Measurements from ENCODE around the gene MMS22L. TPM values are rescaled to one million over a fixed set of nuclear protein-coding genes. Genes with fewer than 3 reads are reported as not detected.

MMS22L gene
- total RNA-seq, 1 donor from 2014 or later = 37.5 TPM

GRCh38 chr6:97306544-97307320, 23.7 kb upstream of the MMS22L start:
- Mint-ChIP-seq H3K27me3 (ENCODE audit: low read depth) (no peaks in the 10 kb centered on the region), H3K4me1 (peaks cover 32% of the 10 kb centered on the region), H3K9me3 (no peaks in the 10 kb centered on the region), H3K36me3 (ENCODE audit: low read depth) (no peaks in the 10 kb centered on the region), H3K27ac (ENCODE audit: unreplicated experiment) (no peak overlapping the region), H3K4me3 (no peak overlapping the region)
- no peak for TF ChIP-seq CTCF (conservative IDR thresholded peaks at IDR 0.05)
- no peak for DNase-seq (ENCODE audit: low read depth, low spot score)

GRCh38 chr6:97305414-97306066, 22.5 kb upstream of the MMS22L start:
- H3K36me3 Mint-ChIP-seq (ENCODE audit: low read depth) = no peaks in the 10 kb centered on the region
- H3K4me1 Mint-ChIP-seq = peaks cover 29% of the 10 kb centered on the region
- no peak overlapping the region for H3K4me3 Mint-ChIP-seq
- no peak for DNase-seq (ENCODE audit: low read depth, low spot score)
- TF ChIP-seq CTCF (conservative IDR thresholded peaks at IDR 0.05) = no peak
- H3K27ac Mint-ChIP-seq (ENCODE audit: unreplicated experiment) = peak overlapping the region; percentile 19
- H3K27me3 Mint-ChIP-seq (ENCODE audit: low read depth) = no peaks in the 10 kb centered on the region
- H3K9me3 Mint-ChIP-seq = no peaks in the 10 kb centered on the region

GRCh38 chr6:97304701-97305100, 21.7 kb upstream of the MMS22L start:
- TF ChIP-seq CTCF (conservative IDR thresholded peaks at IDR 0.05) = no peak
- no peak for DNase-seq (ENCODE audit: low read depth, low spot score)
- Mint-ChIP-seq H3K9me3 (no peaks in the 10 kb centered on the region), H3K36me3 (ENCODE audit: low read depth) (no peaks in the 10 kb centered on the region), H3K27me3 (ENCODE audit: low read depth) (no peaks in the 10 kb centered on the region), H3K27ac (ENCODE audit: unreplicated experiment) (no peak overlapping the region), H3K4me1 (peaks cover 27% of the 10 kb centered on the region), H3K4me3 (no peak overlapping the region)

- no peak for TF ChIP-seq CTCF (conservative IDR thresholded peaks at IDR 0.05)
- Mint-ChIP-seq H3K36me3 (ENCODE audit: low read depth) (no peaks in the 10 kb centered on the region), H3K4me3 (no peak overlapping the region), H3K27ac (ENCODE audit: unreplicated experiment) (no peak overlapping the region), H3K27me3 (ENCODE audit: low read depth) (no peaks in the 10 kb centered on the region), H3K4me1 (no peaks in the 10 kb centered on the region), H3K9me3 (peaks cover 6% of the 10 kb centered on the region)
- DNase-seq (ENCODE audit: low read depth, low spot score) = no peak
Measured at GRCh38 chr6:97294451-97294850, 11.4 kb upstream of the MMS22L start.

- no peak for DNase-seq (ENCODE audit: low read depth, low spot score)
Measured at GRCh38 chr6:97293198-97293696, 10.2 kb upstream of the MMS22L start.

More at GRCh38 chr6:97293198-97293696, 10.2 kb upstream of the MMS22L start:
- no peak overlapping the region for H3K27ac Mint-ChIP-seq (ENCODE audit: unreplicated experiment)
- no peak overlapping the region for H3K4me3 Mint-ChIP-seq
- TF ChIP-seq CTCF (conservative IDR thresholded peaks at IDR 0.05) = no peak
- peaks cover 2% of the 10 kb centered on the region for H3K36me3 Mint-ChIP-seq (ENCODE audit: low read depth)
- H3K4me1 Mint-ChIP-seq = no peaks in the 10 kb centered on the region
- no peaks in the 10 kb centered on the region for H3K27me3 Mint-ChIP-seq (ENCODE audit: low read depth)
- peaks cover 8% of the 10 kb centered on the region for H3K9me3 Mint-ChIP-seq

All from neural crest cell (in vitro differentiated cells).